Adrenal gland (tissue), 12 donors: ENCODE data around the gene NFKBIB. TPM values are rescaled to one million over a fixed set of nuclear protein-coding genes. Genes with fewer than 3 reads are reported as not detected.

Experiments used
- DNase-seq, 7 donors: peaks; one replicate each; pipeline ENCODE4 v3.0.0-alpha.2; 2019 to 2020
- H3K27ac ChIP-seq, 5 donors: fragments of 200-600 bp; sonication (generic) in 4 of 5; 1 replicate in 3 of 5; 2 replicates in 2 of 5; pipeline versions ENCODE4 v1.5.1 to v1.8.0; 2016 to 2020; ENCODE audit warnings: mild to moderate bottlenecking in 1 of 5
- H3K27me3 ChIP-seq: fragments of 200-600 bp; 2 replicates; pipeline ENCODE4 v1.8.0; 2021
- H3K36me3 ChIP-seq, 2 donors: fragments of 200-600 bp; replicated peaks in 1 of 2; 1 replicate in 1 of 2; 2 replicates in 1 of 2; pipeline versions ENCODE4 v1.5.1 to v1.8.0; 2018 to 2022
- H3K4me1 ChIP-seq, 2 donors: fragments of 200-600 bp; replicated peaks in 1 of 2; 1 replicate in 1 of 2; 2 replicates in 1 of 2; pipeline versions ENCODE4 v1.5.1 to v1.8.0; 2018 to 2021
- H3K4me3 ChIP-seq, 4 donors: fragments of 200-600 bp; sonication (generic) in 3 of 4; one replicate each; pipeline ENCODE4 v1.5.1; 2016 to 2018
- H3K9me3 ChIP-seq, 3 donors: fragments of 200-600 bp; sonication (generic) in 1 of 3; replicated peaks in 1 of 3; 1 replicate in 2 of 3; 2 replicates in 1 of 3; pipeline versions ENCODE4 v1.5.1 to v1.8.0; 2016 to 2021
- CTCF ChIP-seq, 6 experiments: fragments of 450-650 bp in 4 of 6; fragments of 200-600 bp in 2 of 6; sonication (generic) in 1 of 6; IDR thresholded peaks; 1 replicate in 5 of 6; 2 replicates in 1 of 6; pipeline versions ENCODE4 v1.5.1 to v1.8.0; 2016 to 2021; ENCODE audit warnings: antibody characterized with exemption in 6 of 6, mild to moderate bottlenecking in 2 of 6, moderate library complexity in 1 of 6
- POLR2A ChIP-seq, 2 donors: fragments of 450-650 bp; IDR thresholded peaks; one replicate each; pipeline ENCODE4 v1.6.1; 2017; ENCODE audit warnings: antibody characterized with exemption in 2 of 2, mild to moderate bottlenecking in 2 of 2, moderate library complexity in 1 of 2
- WGBS, 4 donors: extraction: QIAGEN DNeasy Blood & Tissue Kit in 2 of 4; methylation state at CpG; one replicate each; pipeline versions ENCODE4 v1.1.5 to v1.1.7; 2013 to 2017; 5-methylcytosine and 5-hydroxymethylcytosine counted together
- intact Hi-C, 2 donors: fragments of 100-400 bp; cut with DNase I; formaldehyde crosslinking; loops; one replicate each; pipeline versions ENCODE4 v1.14.1 to v1.15.0; 2022 to 2023
- polyA plus RNA-seq, 3 donors: library from polyadenylated mRNA; stranded (reverse); fragments of 200-250 nt in 2 of 3; fragments of 350-450 nt in 1 of 3; fragmentation: Illumina TruSeq in 1 of 3; extraction: RNeasy Lipid Tissue Mini Kit (QIAGEN cat#74804) in 1 of 3; gene quantifications; one replicate each; pipeline ENCODE4 v1.2.3, GENCODE V29; 2013 to 2014
- total RNA-seq, 9 donors: library from RNA; depleted of rRNA in 4 of 9; stranded (reverse); fragments of >200 nt in 4 of 9; fragments of 120-200 nt in 1 of 9; fragmentation: NEBNext Ultra II Directional in 1 of 9; extraction: Animal tissue kit (Norgen Biotek cat#: 25700) in 1 of 9; gene quantifications; one replicate each; pipeline versions ENCODE4 v1.1.0 to v1.2.4, GENCODE V29; 2013 to 2023
- donor health status: healthy with polysubstance abuse.
- donor health status: Bipolar disorder and iron deficiency.
- donor health status: DM: yes; HTN: yes; CAD: no.
- donor health status: DM: no; HTN: no; CAD: no.
- donor health status: DM: no; HTN: no; CAD: no.
- donor health status: DM: yes; HTN: yes; CAD: no.

NFKBIB gene
- total and polyA plus RNA-seq, 12 donors: 12.4 to 73.0 (median 31.7) TPM

DNA sequence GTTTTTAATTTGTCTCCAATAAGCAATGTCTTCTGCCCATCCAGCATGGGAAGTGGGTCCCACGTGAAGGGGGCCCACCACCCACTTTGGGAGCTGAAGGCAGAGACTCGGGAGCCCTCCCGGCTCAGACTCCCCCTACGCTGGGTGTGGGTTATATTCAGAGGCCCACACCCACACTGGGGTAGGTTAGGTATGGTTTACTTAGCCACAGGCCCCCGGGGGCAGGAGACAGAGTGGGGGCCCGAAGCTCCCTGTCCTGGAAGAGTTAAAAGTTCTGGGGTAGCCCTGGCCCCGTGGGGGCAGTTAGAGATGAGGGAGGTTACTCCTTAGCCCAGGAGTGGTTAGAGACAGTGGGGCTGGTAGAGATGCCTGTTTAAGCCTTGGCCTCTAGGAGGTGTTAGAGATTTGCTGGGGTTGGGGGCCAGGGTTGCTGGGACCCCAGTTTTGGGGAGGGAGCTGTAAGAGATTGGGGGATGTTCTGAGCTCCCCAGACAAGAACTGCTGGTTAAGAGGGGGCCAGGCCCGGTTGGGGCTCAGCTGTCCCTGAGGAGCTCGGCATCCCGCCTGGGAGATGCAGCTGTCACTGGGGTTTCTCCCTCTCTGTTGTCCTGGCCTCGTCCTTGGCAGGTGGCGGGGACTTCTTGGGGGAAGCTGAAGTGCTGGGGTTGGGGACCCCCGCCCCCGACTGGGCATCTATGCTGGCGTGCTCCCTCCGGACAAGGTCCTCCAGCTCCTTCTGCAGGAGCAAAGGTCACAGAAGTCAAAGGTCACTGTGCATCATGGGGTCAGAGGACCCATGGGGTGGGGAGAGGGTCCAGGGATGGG, 21.0 kb upstream of the NFKBIB start:
- Histone ChIP-seq H3K27ac (peak overlapping the region in 1 of 5 donors; percentile 21), H3K4me1 (no peaks in the 10 kb centered on the region), H3K9me3 (no peaks in the 10 kb centered on the region), H3K4me3 (no peak overlapping the region), H3K27me3 (no peaks in the 10 kb centered on the region), H3K36me3 (peaks cover 0 to 30% of the 10 kb centered on the region in 2 donors)
- intact Hi-C loops: no loop called here
- TF ChIP-seq CTCF (IDR thresholded peaks at IDR 0.05) (no peak), POLR2A (IDR thresholded peaks at IDR 0.05) (no peak)
- no peak for DNase-seq
- 80 to 84% (median 81%) methylated on average over 11 to 16 of the region's 16 CpGs for WGBS, 4 donors

DNA sequence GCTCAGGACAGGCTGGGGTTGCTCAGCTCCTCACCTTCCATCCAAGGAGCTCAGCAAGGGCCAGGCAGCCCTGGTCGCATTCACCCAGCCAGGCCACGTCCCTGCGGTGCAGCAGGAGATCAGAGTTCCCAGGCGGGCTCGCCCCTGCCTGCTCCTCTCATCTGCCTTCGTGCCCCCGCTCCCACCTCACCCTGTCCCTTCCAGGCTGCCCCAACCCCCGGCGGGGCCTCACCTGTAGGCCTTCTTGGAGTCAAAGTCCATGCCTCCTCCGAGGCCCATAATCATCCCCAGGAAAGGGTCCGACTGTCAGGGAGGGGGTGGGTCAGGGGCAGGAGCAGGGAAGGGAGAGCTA, 20.4 kb upstream of the NFKBIB start:
- Histone ChIP-seq H3K36me3 (peaks cover 0 to 30% of the 10 kb centered on the region in 2 donors), H3K27me3 (no peaks in the 10 kb centered on the region), H3K4me3 (no peak overlapping the region), H3K9me3 (no peaks in the 10 kb centered on the region), H3K4me1 (no peaks in the 10 kb centered on the region), H3K27ac (no peak overlapping the region)
- DNase-seq: no peak
- intact Hi-C loops: no loop called here
- 89 to 95% (median 94%) methylated on average over 6 to 11 of the region's 11 CpGs for WGBS, 4 donors
- TF ChIP-seq CTCF (IDR thresholded peaks at IDR 0.05) (no peak), POLR2A (IDR thresholded peaks at IDR 0.05) (no peak)

- H3K4me3 ChIP-seq: no peak overlapping the region
- H3K9me3 ChIP-seq: no peaks in the 10 kb centered on the region
- TF ChIP-seq POLR2A (IDR thresholded peaks at IDR 0.05): no peak
- no peak for TF ChIP-seq CTCF (IDR thresholded peaks at IDR 0.05)
- no peak for DNase-seq
- H3K36me3 ChIP-seq: peaks cover 0 to 30% of the 10 kb centered on the region in 2 donors
- WGBS, 4 donors: 91 to 97% (median 95%) methylated on average over 15 to 19 of the region's 19 CpGs
- intact Hi-C loops: no loop called here
- H3K27me3 ChIP-seq: no peaks in the 10 kb centered on the region
- no peaks in the 10 kb centered on the region for H3K4me1 ChIP-seq
- H3K27ac ChIP-seq: no peak overlapping the region
Observed at GRCh38 chr19:38880076-38880881, 19.5 kb upstream of the NFKBIB start.

DNA sequence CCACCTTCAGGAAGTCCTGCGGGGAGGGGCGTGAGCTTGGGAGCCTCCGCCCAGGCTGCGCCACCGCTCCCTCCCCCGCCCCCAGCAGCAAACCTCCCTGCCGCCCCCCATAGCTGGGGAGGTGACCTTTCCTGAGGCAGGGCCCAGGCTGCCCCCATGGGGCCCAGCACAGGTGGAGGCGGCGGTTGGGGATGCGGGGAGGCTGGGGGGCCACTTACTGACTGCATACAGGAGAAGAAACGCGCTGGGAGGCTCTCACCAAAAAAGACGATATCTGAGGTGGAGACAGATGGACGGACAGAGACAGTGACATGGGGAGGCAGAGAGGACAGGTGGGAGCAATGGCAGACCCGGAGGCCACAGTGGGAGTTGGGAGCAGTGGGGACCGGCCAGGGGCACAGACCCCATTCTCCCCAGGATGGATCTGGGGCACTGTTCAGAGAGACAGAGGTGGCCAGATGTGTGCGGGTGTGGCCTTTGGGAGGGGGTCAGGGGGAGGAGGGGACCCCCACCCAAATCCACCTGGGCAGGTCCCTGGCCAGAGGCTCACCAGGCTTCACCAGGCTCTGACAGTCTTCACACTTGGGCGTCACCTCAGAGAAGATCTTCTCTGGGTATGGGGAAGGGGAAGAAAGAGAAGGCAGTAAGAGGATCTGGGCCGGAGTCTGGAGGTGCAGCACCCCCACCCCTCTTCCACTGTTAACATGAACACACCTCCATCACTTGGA, 18.7 kb upstream of the NFKBIB start:
- Histone ChIP-seq H3K4me3 (no peak overlapping the region), H3K27ac (no peak overlapping the region), H3K36me3 (peaks cover 0 to 30% of the 10 kb centered on the region in 2 donors), H3K9me3 (no peaks in the 10 kb centered on the region), H3K27me3 (no peaks in the 10 kb centered on the region), H3K4me1 (peaks cover 0 to 4% of the 10 kb centered on the region in 2 donors)
- 92 to 95% (median 93%) methylated on average over 12 to 19 of the region's 19 CpGs for WGBS, 4 donors
- intact Hi-C loops: no loop called here
- DNase-seq: no peak
- TF ChIP-seq CTCF (IDR thresholded peaks at IDR 0.05): no peak
- TF ChIP-seq POLR2A (IDR thresholded peaks at IDR 0.05): no peak
